IMR-90 (cell line): ENCODE measurements around the gene OR4K1. TPM values are rescaled to one million over a fixed set of nuclear protein-coding genes. Genes with fewer than 3 reads are reported as not detected.

Experiments used
- ATAC-seq: fragments of 200-7000 bp; cut with Tn5 transposase; 2 replicates; pipeline ENCODE4 v1.9.1; 2020; ENCODE audit warnings: low read depth, mild to moderate bottlenecking, moderate library complexity
- BruUV-seq: library from RNA; stranded (reverse); fragments of 400-500 nt; replicated peaks from 2 replicates; lab custom pipeline; 2021; lab: Mats Ljungman, UMichigan
- CTCF ChIA-PET: fragments of 300-600 bp; formaldehyde crosslinking; extraction: SDS; loops from one replicate; lab custom pipeline; 2021; ENCODE audit warnings: antibody characterized with exemption; lab: Yijun Ruan, JAX
- POLR2A ChIA-PET: fragments of 300-600 bp; sonication (Branson Sonifier 250); formaldehyde crosslinking; loops from one replicate; lab custom pipeline; 2022; ENCODE audit warnings: antibody characterized with exemption; ENCODE audit not compliant: unreplicated experiment; lab: Charles Lee
- DNase-seq: peaks from one replicate; pipeline ENCODE4 v3.0.0; 2013
- H2AFZ ChIP-seq: replicated peaks from 2 replicates; pipeline ENCODE3; 2013; ENCODE audit warnings: low read length, mild to moderate bottlenecking; ENCODE audit not compliant: poor library complexity
- H2AK5ac ChIP-seq: 2 replicates; pipeline ENCODE4 v1.6.1; 2013; ENCODE audit warnings: low read depth, low read length, inconsistent platforms
- H2AK9ac ChIP-seq: replicated peaks from 2 replicates; pipeline ENCODE3; 2013; ENCODE audit warnings: mild to moderate bottlenecking, low read depth, low read length, moderate library complexity; ENCODE audit not compliant: poor library complexity
- H2BK120ac ChIP-seq: 2 replicates; pipeline ENCODE4 v1.6.1; 2013; ENCODE audit warnings: low read depth, low read length, inconsistent platforms
- H2BK15ac ChIP-seq: 3 replicates; pipeline ENCODE4 v1.6.1; 2013; ENCODE audit warnings: low read depth, low read length, inconsistent platforms
- H2BK20ac ChIP-seq: 2 replicates; pipeline ENCODE4 v1.6.1; 2013; ENCODE audit warnings: low read depth, mild to moderate bottlenecking, inconsistent platforms, low read length, moderate library complexity
- H2BK5ac ChIP-seq: 2 replicates; pipeline ENCODE4 v1.6.1; 2013; ENCODE audit warnings: mild to moderate bottlenecking, low read depth, low read length, inconsistent platforms; ENCODE audit not compliant: poor library complexity, severe bottlenecking
- H3K14ac ChIP-seq: replicated peaks from 2 replicates; pipeline ENCODE4 v1.6.1; 2013; ENCODE audit warnings: low read depth, low read length, inconsistent platforms
- H3K18ac ChIP-seq: 2 replicates; pipeline ENCODE4 v1.6.1; 2013; ENCODE audit warnings: low read depth, low read length, control low read depth
- H3K23ac ChIP-seq: 2 replicates; pipeline ENCODE4 v1.6.1; 2013; ENCODE audit warnings: low read depth, low read length, inconsistent platforms
- H3K27ac ChIP-seq: 2 replicates; pipeline ENCODE4 v1.5.1; 2013; ENCODE audit warnings: mild to moderate bottlenecking, control low read depth, low read length; ENCODE audit not compliant: insufficient read depth
- H3K27me3 ChIP-seq: 2 replicates; pipeline ENCODE4 v1.6.1; 2013; ENCODE audit warnings: low read length; ENCODE audit not compliant: control insufficient read depth, insufficient read depth
- H3K36me3 ChIP-seq: 2 replicates; pipeline ENCODE4 v1.6.1; 2013; ENCODE audit warnings: low read length, mixed read lengths; ENCODE audit not compliant: control insufficient read depth, insufficient read depth
- H3K4ac ChIP-seq: 2 replicates; pipeline ENCODE4 v1.6.1; 2013; ENCODE audit warnings: low read depth, low read length, inconsistent platforms
- H3K4me1 ChIP-seq: 2 replicates; pipeline ENCODE4 v1.6.1; 2013; ENCODE audit warnings: low read length, mixed read lengths; ENCODE audit not compliant: control insufficient read depth, insufficient read depth
- H3K4me2 ChIP-seq: 2 replicates; pipeline ENCODE4 v1.6.1; 2013; ENCODE audit warnings: low read depth, mild to moderate bottlenecking, control low read depth, low read length, moderate library complexity
- H3K4me3 ChIP-seq: 2 replicates; pipeline ENCODE4 v1.5.1; 2013; ENCODE audit warnings: low read depth, mild to moderate bottlenecking, control low read depth, low read length, moderate library complexity; ENCODE audit not compliant: insufficient read depth
- H3K56ac ChIP-seq: 2 replicates; pipeline ENCODE4 v1.6.1; 2013; ENCODE audit warnings: low read length, inconsistent platforms; ENCODE audit not compliant: insufficient read depth; ENCODE audit errors: extremely low read depth
- H3K79me1 ChIP-seq, 2 experiments: 2 replicates each; pipeline ENCODE4 v1.6.1; 2013; ENCODE audit warnings: low read length in 2 of 2, inconsistent platforms in 1 of 2, low read depth in 1 of 2
- H3K9ac ChIP-seq: 2 replicates; pipeline ENCODE4 v1.6.1; 2013; ENCODE audit warnings: low read depth, low read length, control low read depth
- H3K9me1 ChIP-seq: 2 replicates; pipeline ENCODE4 v1.6.1; 2013; ENCODE audit warnings: low read length, inconsistent platforms; ENCODE audit not compliant: insufficient read depth
- H3K9me3 ChIP-seq: 2 replicates; pipeline ENCODE4 v1.6.1; 2013; ENCODE audit warnings: low read length; ENCODE audit not compliant: control insufficient read depth, insufficient read depth
- H4K20me1 ChIP-seq: 2 replicates; pipeline ENCODE4 v1.6.1; 2013; ENCODE audit warnings: low read length, inconsistent platforms; ENCODE audit not compliant: insufficient read depth
- H4K5ac ChIP-seq: 2 replicates; pipeline ENCODE4 v1.6.1; 2013; ENCODE audit warnings: mild to moderate bottlenecking, low read depth, low read length, control low read depth
- H4K8ac ChIP-seq, 2 experiments: 2 replicates each; pipeline ENCODE4 v1.6.1; 2013; ENCODE audit warnings: low read depth in 2 of 2, low read length in 2 of 2, control low read depth in 1 of 2, inconsistent platforms in 1 of 2
- H4K91ac ChIP-seq: 2 replicates; pipeline ENCODE4 v1.6.1; 2013; ENCODE audit warnings: low read depth, low read length, inconsistent platforms; ENCODE audit not compliant: insufficient read depth
- CHD1 ChIP-seq: IDR thresholded peaks from 2 replicates; pipeline ENCODE4 v1.6.1; 2012; ENCODE audit warnings: low read depth, low read length, improper control_type of control experiment
- CTCF ChIP-seq: conservative IDR thresholded peaks from 2 replicates; pipeline ENCODE4 v1.5.1; 2012; ENCODE audit warnings: mild to moderate bottlenecking, low read depth, low read length, improper control_type of control experiment
- MAFK ChIP-seq: IDR thresholded peaks from 2 replicates; pipeline ENCODE4 v1.6.1; 2012; ENCODE audit warnings: low read depth, low read length, improper control_type of control experiment
- MAZ ChIP-seq: IDR thresholded peaks from 2 replicates; pipeline ENCODE4 v1.6.1; 2012; ENCODE audit warnings: low read depth, mild to moderate bottlenecking, low read length, improper control_type of control experiment, moderate library complexity, borderline replicate concordance
- NFE2L2 ChIP-seq: fragments of 150-350 bp; IDR thresholded peaks from 2 replicates; pipeline ENCODE4 v1.6.1; 2016; ENCODE audit warnings: low read depth, mild to moderate bottlenecking, low read length
- RAD21 ChIP-seq: IDR thresholded peaks from 2 replicates; pipeline ENCODE4 v1.6.1; 2012; ENCODE audit warnings: low read length, improper control_type of control experiment
- RCOR1 ChIP-seq: IDR thresholded peaks from 2 replicates; pipeline ENCODE4 v1.6.1; 2012; ENCODE audit warnings: mild to moderate bottlenecking, low read length, improper control_type of control experiment; ENCODE audit not compliant: insufficient replicate concordance
- RFX5 ChIP-seq: IDR thresholded peaks from 2 replicates; pipeline ENCODE4 v1.8.0; 2012; ENCODE audit warnings: low read depth, mild to moderate bottlenecking, low read length, moderate library complexity
- USF2 ChIP-seq: fragments of 150-350 bp; IDR thresholded peaks from 2 replicates; pipeline ENCODE4 v1.6.1; 2017; ENCODE audit warnings: mild to moderate bottlenecking, antibody characterized with exemption, low read length, low read depth
- WGBS, 2 experiments: methylation state at CpG; one replicate each; pipeline versions ENCODE4 v1.1.5 to v1.1.7; 2013; ENCODE audit warnings: missing lambda C conversion rate in 2 of 2; ENCODE audit not compliant: insufficient read length in 1 of 2; ENCODE audit errors: extremely low coverage in 2 of 2; 5-methylcytosine and 5-hydroxymethylcytosine counted together
- dilution Hi-C: fragments of 300-500 bp; cut with HindIII; formaldehyde crosslinking; loops from one replicate; pipeline ENCODE4 v1.14.3; 2018; ENCODE audit warnings: low sequenced_read_pairs; ENCODE audit not compliant: unreplicated experiment
- in situ Hi-C: fragments of 300-500 bp; cut with MboI; formaldehyde crosslinking; loops from 3 replicates; pipeline ENCODE4 v1.14.3; 2019; ENCODE audit warnings: low sequenced_read_pairs, inconsistent platforms, mixed read lengths
- intact Hi-C: fragments of 100-400 bp; cut with micrococcal nuclease; formaldehyde crosslinking; loops from 2 replicates; pipeline ENCODE4 v1.10.0; 2022
- polyA plus RNA-seq, 3 experiments: library from polyadenylated mRNA; depleted of rRNA; stranded (reverse); fragments of >200 nt; gene quantifications; 2 replicates each; pipeline ENCODE4 v1.2.3, GENCODE V29; 2012; ENCODE audit warnings: low replicate concordance in 1 of 3
- total RNA-seq: library from RNA; depleted of rRNA; stranded (reverse); fragments of >200 nt; gene quantifications from 2 replicates; pipeline ENCODE4 v1.2.3, GENCODE V29; 2012

OR4K1 gene
- total and polyA plus RNA-seq, 2 of the 4 experiments (the other 2 are of a cell fraction) = not detected

- H3K27me3 ChIP-seq = no peaks in the 10 kb centered on the region
- no peak overlapping the region for H3K4me3 ChIP-seq
- BruUV-seq = no TSS peak
- peaks cover 46% of the 10 kb centered on the region for H3K9me3 ChIP-seq
- H3K14ac ChIP-seq = no peak overlapping the region
- H3K56ac ChIP-seq = no peak overlapping the region
- H3K23ac ChIP-seq = no peak overlapping the region
- H2BK5ac ChIP-seq = no peak overlapping the region
- H2AK5ac ChIP-seq = no peak overlapping the region
- no peak overlapping the region for H4K5ac ChIP-seq
- DNase-seq (no peak), ATAC-seq (no peak)
- H4K20me1 ChIP-seq = no peaks in the 10 kb centered on the region
- 18% methylated on average over 2 of the region's 2 CpGs; no CpG with 5 or more reads in 1 of the 2 experiments for WGBS, 2 experiments
- H4K91ac ChIP-seq = no peak overlapping the region
- no peak overlapping the region for H2BK20ac ChIP-seq
- no peaks in the 10 kb centered on the region for H3K9me1 ChIP-seq
- peak overlapping the region; percentile 13 for H2AFZ ChIP-seq
- no peaks in the 10 kb centered on the region for H3K79me1 ChIP-seq
- dilution Hi-C loops (no loop called here), in situ Hi-C loops (no loop called here), intact Hi-C loops (no loop called here)
- no peak overlapping the region for H3K4ac ChIP-seq
- no peak overlapping the region for H3K4me2 ChIP-seq
- no peaks in the 10 kb centered on the region for H3K36me3 ChIP-seq
- H2BK15ac ChIP-seq = no peak overlapping the region
- TF ChIP-seq CHD1 (no peak), MAFK (no peak), USF2 (no peak), CTCF (no peak), RFX5 (no peak), NFE2L2 (no peak), MAZ (no peak), RCOR1 (no peak), RAD21 (no peak)
- no peaks in the 10 kb centered on the region for H3K4me1 ChIP-seq
- H3K18ac ChIP-seq = no peak overlapping the region
- no peak overlapping the region for H2BK120ac ChIP-seq
- H4K8ac ChIP-seq = no peak overlapping the region
- ChIA-PET POLR2A (no interaction called here), CTCF (no interaction called here)
- no peak overlapping the region for H3K9ac ChIP-seq
- no peak overlapping the region for H3K27ac ChIP-seq
- H2AK9ac ChIP-seq = no peak overlapping the region
Measured at GRCh38 chr14:19895282-19895681, 35.4 kb upstream of the OR4K1 start.
